ENCODE data around the gene DENND1C.

DNA sequence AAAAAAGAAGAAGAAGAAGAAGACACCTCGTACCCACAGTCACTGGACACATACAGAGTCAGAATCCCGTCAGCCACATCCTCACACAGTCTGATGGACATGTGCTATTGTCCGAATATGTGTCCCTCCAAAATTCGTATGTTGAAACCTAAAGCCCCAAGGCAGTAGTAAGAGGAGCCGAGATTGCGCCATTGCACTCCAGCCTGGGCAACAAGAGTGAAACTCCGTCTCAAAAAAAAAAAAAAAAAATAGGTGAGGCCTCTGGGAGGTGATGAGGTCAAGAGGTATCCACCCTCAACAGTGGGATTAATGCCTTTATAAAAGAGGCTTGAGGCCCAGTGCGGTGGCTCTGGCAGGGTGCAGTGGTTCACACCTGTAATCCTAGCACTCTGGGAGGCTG is 2.6 kb upstream of the DENND1C start:
- TF ChIP-seq, protein P1, sequence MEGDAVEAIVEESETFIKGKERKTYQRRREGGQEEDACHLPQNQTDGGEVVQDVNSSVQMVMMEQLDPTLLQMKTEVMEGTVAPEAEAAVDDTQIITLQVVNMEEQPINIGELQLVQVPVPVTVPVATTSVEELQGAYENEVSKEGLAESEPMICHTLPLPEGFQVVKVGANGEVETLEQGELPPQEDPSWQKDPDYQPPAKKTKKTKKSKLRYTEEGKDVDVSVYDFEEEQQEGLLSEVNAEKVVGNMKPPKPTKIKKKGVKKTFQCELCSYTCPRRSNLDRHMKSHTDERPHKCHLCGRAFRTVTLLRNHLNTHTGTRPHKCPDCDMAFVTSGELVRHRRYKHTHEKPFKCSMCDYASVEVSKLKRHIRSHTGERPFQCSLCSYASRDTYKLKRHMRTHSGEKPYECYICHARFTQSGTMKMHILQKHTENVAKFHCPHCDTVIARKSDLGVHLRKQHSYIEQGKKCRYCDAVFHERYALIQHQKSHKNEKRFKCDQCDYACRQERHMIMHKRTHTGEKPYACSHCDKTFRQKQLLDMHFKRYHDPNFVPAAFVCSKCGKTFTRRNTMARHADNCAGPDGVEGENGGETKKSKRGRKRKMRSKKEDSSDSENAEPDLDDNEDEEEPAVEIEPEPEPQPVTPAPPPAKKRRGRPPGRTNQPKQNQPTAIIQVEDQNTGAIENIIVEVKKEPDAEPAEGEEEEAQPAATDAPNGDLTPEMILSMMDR (IDR thresholded peaks at IDR 0.05): no peak
- no peak for TF ChIP-seq POLR2A (IDR thresholded peaks at IDR 0.05)
